Calu3 (cell line): Measurements from ENCODE around the gene CD74. TPM values are rescaled to one million over a fixed set of nuclear protein-coding genes. Genes with fewer than 3 reads are reported as not detected.

ENCODE experiments used
- BruUV-seq: library from RNA; stranded (reverse); fragments of 400-500 nt; replicated peaks from 2 replicates; lab custom pipeline; 2021; lab: Mats Ljungman, UMichigan
- CTCF ChIA-PET: fragments of 300-600 bp; sonication (Branson Sonifier 250); formaldehyde crosslinking; loops from one replicate; lab custom pipeline; 2022; ENCODE audit warnings: antibody characterized with exemption; lab: Charles Lee
- DNase-seq: peaks from one replicate; pipeline ENCODE4 v3.0.0; 2022
- H3K27ac Mint-ChIP-seq: one replicate; pipeline ENCODE4 v1.8.0; 2022; ENCODE audit warnings: mixed read lengths; ENCODE audit not compliant: unreplicated experiment
- H3K27me3 Mint-ChIP-seq: one replicate; pipeline ENCODE4 v1.8.0; 2022; ENCODE audit warnings: mixed read lengths; ENCODE audit not compliant: unreplicated experiment
- H3K36me3 Mint-ChIP-seq: one replicate; pipeline ENCODE4 v1.8.0; 2022; ENCODE audit warnings: mild to moderate bottlenecking, moderate library complexity, mixed read lengths; ENCODE audit not compliant: insufficient read depth, unreplicated experiment
- H3K4me1 Mint-ChIP-seq: one replicate; pipeline ENCODE4 v1.8.0; 2022; ENCODE audit warnings: mild to moderate bottlenecking, low read depth, mixed read lengths; ENCODE audit not compliant: unreplicated experiment
- H3K4me3 Mint-ChIP-seq: one replicate; pipeline ENCODE4 v1.8.0; 2022; ENCODE audit warnings: mild to moderate bottlenecking, low read depth, moderate library complexity, mixed read lengths; ENCODE audit not compliant: unreplicated experiment
- H3K9me3 Mint-ChIP-seq: one replicate; pipeline ENCODE4 v1.8.0; 2022; ENCODE audit warnings: low read depth, mixed read lengths; ENCODE audit not compliant: unreplicated experiment
- intact Hi-C: fragments of 100-400 bp; cut with micrococcal nuclease; formaldehyde crosslinking; loops from one replicate; pipeline ENCODE4 v1.10.0; 2022; ENCODE audit not compliant: unreplicated experiment
- total RNA-seq: library from RNA; stranded (reverse); gene quantifications from 2 replicates; pipeline ENCODE4 v1.2.3, GENCODE V29; 2022
- TF ChIP-seq, protein P1 (sequence below): fragments of 200-600 bp; IDR thresholded peaks from one replicate; pipeline ENCODE4 v1.8.0; 2022; ENCODE audit warnings: antibody characterized with exemption; ENCODE audit not compliant: unreplicated experiment

The CD74 gene
- total RNA-seq, 1 experiment from 2014 or later = 1,091 TPM

DNA sequence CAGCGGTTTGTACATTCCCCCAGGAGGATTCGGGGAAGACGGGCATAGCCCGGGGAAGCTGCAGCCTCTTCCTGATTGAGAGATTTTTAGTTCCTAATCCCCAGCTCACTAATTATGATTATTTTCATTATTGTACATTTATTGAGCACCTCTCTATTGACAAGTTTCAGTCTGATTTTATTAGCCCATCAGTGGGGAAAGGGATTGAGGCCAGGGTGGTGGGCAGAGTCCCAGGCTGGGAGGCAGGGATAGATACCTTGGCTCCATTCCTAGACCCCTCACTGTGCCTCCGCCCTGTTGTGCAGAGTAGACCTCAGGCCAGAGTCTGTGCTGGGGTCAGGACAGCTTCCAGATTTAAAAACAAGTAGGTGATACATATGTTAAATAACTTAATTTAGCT is 28.0 kb downstream of the CD74 start:
- TF ChIP-seq, protein P1, sequence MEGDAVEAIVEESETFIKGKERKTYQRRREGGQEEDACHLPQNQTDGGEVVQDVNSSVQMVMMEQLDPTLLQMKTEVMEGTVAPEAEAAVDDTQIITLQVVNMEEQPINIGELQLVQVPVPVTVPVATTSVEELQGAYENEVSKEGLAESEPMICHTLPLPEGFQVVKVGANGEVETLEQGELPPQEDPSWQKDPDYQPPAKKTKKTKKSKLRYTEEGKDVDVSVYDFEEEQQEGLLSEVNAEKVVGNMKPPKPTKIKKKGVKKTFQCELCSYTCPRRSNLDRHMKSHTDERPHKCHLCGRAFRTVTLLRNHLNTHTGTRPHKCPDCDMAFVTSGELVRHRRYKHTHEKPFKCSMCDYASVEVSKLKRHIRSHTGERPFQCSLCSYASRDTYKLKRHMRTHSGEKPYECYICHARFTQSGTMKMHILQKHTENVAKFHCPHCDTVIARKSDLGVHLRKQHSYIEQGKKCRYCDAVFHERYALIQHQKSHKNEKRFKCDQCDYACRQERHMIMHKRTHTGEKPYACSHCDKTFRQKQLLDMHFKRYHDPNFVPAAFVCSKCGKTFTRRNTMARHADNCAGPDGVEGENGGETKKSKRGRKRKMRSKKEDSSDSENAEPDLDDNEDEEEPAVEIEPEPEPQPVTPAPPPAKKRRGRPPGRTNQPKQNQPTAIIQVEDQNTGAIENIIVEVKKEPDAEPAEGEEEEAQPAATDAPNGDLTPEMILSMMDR = no peak
- peaks cover 49% of the 10 kb centered on the region for H3K36me3 Mint-ChIP-seq
- intact Hi-C loops = no loop called here
- DNase-seq = no peak
- CTCF ChIA-PET = no interaction called here
- no peak overlapping the region for H3K4me3 Mint-ChIP-seq
- BruUV-seq = no TSS peak
- H3K4me1 Mint-ChIP-seq = no peaks in the 10 kb centered on the region
- no peaks in the 10 kb centered on the region for H3K27me3 Mint-ChIP-seq
- H3K27ac Mint-ChIP-seq = no peak overlapping the region
- no peaks in the 10 kb centered on the region for H3K9me3 Mint-ChIP-seq

DNA sequence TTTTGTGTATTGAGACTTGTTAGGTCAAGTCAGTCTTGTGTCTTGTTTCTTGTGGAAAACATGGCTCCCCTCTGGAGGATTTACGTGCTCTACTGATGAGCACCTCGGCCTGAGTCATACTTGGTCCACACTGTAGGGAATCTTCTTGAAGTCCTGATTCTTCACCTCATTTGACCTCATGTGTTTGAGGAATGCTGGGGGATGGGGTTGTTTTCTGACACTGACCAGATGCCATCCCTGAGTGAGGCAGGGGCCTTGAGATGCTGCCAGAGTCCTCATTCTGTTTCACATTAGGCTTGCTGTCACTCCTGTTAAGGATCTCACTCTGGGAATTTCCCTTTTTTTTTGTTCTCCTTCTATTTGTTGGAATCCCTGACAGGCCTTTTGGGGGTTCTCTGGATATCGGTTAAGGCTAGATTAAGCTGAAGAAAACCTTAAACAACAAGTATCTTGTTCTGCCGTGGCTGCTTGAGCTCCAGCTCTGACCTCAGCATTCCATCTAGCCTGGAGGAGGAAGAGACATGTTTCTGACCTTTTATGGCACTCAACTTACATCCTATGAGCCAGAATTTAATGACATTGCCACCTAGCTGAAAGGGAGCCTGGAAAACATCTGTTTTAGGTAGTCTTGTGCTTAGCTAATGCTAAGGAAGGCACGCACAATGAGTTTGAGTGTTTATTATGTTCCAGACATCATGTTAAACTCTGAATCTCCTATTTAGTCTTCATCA is 34.6 kb downstream of the CD74 start:
- H3K27me3 Mint-ChIP-seq = no peaks in the 10 kb centered on the region
- no peak overlapping the region for H3K27ac Mint-ChIP-seq
- H3K9me3 Mint-ChIP-seq = no peaks in the 10 kb centered on the region
- intact Hi-C loops = no loop called here
- no TSS peak for BruUV-seq
- DNase-seq = no peak
- TF ChIP-seq, protein P1 = no peak
- H3K36me3 Mint-ChIP-seq = peaks cover 74% of the 10 kb centered on the region
- no peaks in the 10 kb centered on the region for H3K4me1 Mint-ChIP-seq
- H3K4me3 Mint-ChIP-seq = no peak overlapping the region
- CTCF ChIA-PET = interaction anchor here (0.6 kb wide), 1 partner anchor 12 kb away, joined by 4 read pairs; no protein-coding TSS in a partner anchor

DNA sequence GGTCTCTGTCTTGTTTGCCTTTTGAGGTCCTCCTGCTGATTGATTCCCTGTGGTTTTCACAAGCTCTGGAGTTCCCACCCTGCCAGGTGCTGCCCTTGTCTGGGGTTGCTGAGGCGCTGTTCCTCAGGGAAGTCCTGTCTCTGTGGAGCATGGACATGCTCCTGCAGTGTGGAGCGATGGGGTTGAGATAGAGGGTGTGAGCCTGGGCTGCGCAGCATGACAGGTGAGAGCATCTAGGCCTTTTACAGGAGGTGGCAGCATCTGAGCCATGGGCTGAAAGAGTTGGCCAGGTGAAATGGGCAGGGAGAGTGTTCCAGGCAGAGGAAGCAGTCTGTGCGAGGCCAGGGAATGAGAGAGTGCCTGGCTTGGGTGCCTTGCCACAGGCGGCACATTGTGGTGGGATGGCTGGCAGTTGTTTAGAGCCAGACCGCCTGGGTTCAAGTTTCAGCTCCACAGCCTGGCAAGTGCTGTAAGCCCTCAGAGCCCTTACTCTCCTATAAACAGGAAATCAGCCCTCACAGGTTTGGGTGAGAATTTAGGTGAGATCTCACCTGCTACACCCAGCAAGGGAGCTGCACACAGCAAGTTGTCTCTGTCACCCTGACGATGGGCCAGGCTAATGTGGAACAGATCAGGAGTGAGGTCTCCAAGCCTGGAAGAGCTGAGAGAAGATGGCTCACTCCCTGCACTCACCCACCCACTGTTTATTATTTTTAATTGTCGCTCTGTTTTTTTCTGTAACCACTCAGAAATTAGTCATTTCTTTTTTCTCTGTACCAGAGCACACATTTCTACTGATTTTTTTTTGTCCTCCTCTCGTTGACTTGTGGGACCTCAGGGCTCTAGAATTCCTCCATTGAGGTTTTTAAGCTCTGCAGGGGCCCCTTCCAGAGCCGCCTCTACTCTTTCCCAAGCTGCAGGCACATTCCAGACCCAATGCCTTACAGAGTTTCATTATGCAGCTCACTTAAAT is 35.6 kb downstream of the CD74 start:
- no peak overlapping the region for H3K27ac Mint-ChIP-seq
- no peaks in the 10 kb centered on the region for H3K4me1 Mint-ChIP-seq
- intact Hi-C loops = no loop called here
- no TSS peak for BruUV-seq
- no peaks in the 10 kb centered on the region for H3K27me3 Mint-ChIP-seq
- TF ChIP-seq, protein P1 = no peak
- no peak overlapping the region for H3K4me3 Mint-ChIP-seq
- H3K9me3 Mint-ChIP-seq = no peaks in the 10 kb centered on the region
- CTCF ChIA-PET = no interaction called here
- peaks cover 79% of the 10 kb centered on the region for H3K36me3 Mint-ChIP-seq
- DNase-seq = no peak

DNA sequence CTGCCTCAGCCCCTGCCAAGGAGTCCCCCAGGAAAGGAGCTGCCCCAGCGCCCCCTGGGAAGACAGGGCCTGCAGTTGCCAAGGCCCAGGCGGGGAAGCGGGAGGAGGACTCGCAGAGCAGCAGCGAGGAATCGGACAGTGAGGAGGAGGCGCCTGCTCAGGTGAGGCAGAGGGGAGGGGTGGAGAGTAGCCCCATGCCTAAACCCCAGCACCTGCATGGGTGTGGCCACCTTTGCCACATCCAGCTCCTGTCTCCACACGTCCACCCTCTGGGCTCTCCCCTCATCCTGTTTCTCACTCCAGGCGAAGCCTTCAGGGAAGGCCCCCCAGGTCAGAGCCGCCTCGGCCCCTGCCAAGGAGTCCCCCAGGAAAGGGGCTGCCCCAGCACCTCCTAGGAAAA is 38.1 kb downstream of the CD74 start:
- H3K4me3 Mint-ChIP-seq = no peak overlapping the region
- H3K4me1 Mint-ChIP-seq = no peaks in the 10 kb centered on the region
- no peak for DNase-seq
- intact Hi-C loops = no loop called here
- CTCF ChIA-PET = no interaction called here
- H3K27me3 Mint-ChIP-seq = no peaks in the 10 kb centered on the region
- H3K27ac Mint-ChIP-seq = no peak overlapping the region
- H3K9me3 Mint-ChIP-seq = no peaks in the 10 kb centered on the region
- TF ChIP-seq, protein P1 = no peak
- peaks cover 76% of the 10 kb centered on the region for H3K36me3 Mint-ChIP-seq
- BruUV-seq = no TSS peak
